Subcutaneous adipose tissue (tissue), 4 donors: ENCODE data around the gene YEATS2. TPM values are rescaled to one million over a fixed set of nuclear protein-coding genes. Genes with fewer than 3 reads are reported as not detected.

Experiments
- total RNA-seq, 4 donors: library from RNA; depleted of rRNA; stranded (reverse); fragments of >200 nt; gene quantifications; one replicate each; pipeline ENCODE4 v1.1.0, GENCODE V29; 2016
- TF ChIP-seq, protein P1 (sequence below): fragments of 450-650 bp; IDR thresholded peaks from one replicate; pipeline ENCODE4 v1.5.1; 2016; ENCODE audit warnings: low read depth, mild to moderate bottlenecking, control low read depth, antibody characterized with exemption, moderate library complexity

The YEATS2 gene
- 10 to 100 TPM; 15.5 to 31.3 (median 20.4) TPM for total RNA-seq

DNA sequence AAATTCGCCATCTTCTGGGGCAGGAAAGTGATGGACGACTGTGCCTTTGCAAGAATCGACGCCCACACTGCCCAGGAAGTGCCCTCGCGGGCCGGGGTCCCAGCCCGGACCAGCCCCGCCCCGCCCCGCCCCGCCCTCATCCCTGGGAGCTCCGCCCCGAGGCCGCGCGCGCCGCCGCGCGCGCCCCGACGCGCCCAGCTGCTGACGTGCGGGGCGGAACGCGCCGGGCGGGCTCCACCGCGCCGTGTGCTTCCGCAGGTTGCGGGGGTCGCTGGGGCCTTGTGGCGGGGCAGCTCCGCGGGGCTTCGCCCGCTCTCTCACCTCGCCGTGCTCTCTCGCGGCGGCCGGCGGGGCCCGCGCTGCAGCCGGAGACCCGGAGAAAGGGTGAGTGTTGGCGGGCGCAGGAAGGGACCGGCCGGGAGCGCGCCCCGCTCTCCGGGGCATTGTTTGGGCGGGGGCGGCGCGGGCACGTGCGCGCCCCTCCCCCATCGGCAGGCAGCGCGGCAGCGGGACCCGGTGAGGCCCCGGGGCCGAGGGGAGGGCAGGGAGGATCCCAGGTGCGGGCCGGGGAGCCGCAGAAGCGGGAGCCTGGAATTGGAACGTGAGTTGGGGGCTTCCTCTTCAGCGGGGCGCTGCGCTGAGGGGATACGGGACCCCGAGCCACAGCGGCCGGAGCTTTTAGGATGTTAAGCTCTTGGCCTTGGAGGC is at the start of gene YEATS2:
Gene YEATS2 (plus strand): TSS at position 188 of the 708 bp plus-strand sequence. CDS start 17,366 bp downstream, outside the sequence.
- TF ChIP-seq, protein P1, sequence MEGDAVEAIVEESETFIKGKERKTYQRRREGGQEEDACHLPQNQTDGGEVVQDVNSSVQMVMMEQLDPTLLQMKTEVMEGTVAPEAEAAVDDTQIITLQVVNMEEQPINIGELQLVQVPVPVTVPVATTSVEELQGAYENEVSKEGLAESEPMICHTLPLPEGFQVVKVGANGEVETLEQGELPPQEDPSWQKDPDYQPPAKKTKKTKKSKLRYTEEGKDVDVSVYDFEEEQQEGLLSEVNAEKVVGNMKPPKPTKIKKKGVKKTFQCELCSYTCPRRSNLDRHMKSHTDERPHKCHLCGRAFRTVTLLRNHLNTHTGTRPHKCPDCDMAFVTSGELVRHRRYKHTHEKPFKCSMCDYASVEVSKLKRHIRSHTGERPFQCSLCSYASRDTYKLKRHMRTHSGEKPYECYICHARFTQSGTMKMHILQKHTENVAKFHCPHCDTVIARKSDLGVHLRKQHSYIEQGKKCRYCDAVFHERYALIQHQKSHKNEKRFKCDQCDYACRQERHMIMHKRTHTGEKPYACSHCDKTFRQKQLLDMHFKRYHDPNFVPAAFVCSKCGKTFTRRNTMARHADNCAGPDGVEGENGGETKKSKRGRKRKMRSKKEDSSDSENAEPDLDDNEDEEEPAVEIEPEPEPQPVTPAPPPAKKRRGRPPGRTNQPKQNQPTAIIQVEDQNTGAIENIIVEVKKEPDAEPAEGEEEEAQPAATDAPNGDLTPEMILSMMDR, result no peak

DNA sequence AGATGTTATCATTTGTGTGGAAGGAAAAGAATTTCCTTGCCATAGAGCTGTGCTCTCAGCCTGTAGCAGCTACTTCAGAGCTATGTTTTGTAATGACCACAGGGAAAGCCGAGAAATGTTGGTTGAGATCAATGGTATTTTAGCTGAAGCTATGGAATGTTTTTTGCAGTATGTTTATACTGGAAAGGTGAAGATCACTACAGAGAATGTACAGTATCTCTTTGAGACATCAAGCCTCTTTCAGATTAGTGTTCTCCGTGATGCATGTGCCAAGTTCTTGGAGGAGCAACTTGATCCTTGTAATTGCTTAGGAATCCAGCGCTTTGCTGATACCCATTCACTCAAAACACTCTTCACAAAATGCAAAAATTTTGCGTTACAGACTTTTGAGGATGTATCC is 47.0 kb upstream of the YEATS2 start:
- TF ChIP-seq, protein P1, result no peak

DNA sequence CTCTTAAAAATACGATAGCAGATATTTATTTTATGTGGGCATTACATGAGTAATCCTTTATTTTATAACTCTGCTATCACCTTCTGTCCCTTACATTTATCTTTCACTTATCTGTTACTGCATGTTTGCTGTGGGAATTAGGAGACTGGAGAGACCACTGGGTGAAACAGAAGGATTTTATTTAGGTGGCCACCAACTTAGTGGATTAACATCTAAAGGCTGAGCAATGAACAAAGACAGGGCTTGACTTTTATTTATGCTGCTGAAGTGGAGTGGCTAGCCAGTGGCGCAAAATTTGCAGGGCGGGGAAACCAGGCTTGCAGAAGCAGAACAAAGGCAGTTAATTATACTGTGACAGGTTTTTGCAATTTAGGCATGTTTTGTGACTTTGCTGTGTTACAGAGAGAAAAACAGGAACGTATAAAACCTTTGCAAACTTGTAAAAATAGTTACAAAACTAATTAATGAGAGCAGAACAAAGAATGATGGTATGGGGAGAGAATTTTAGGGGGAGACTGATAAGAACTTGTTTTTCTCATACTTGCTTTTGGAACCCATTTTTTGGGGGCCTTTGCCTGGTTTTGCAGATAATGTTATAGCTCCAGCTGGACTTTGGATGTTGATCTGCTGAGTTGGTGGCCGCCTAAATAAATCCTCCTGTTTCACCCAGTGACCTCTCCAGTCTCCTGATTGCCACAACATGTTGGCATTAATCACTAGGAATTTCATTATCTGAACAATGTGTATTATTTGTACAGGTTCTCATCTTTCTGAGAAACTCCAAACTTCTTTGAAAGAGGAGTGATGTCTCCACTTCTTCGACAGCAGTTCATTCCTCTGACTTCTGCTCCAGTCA is 44.2 kb upstream of the YEATS2 start:
- TF ChIP-seq, protein P1, result no peak

DNA sequence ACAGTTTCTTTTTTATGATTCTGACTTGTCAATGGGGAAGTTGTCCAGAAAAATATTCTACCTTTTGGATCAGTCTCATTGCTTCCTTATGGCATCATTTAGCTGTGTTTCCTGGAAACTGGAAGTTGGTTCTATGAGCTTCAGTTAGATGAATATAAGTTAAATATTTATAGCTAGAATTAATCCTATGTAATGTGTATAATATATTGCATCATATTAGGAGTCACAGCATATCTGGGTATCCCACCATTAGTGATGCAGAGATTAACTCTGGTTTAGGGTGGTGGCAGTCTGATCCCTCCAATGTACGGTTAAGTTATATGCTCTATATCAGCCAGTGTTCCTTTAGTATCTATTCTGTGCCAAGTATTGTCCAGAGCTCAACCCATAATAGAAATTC is 42.9 kb upstream of the YEATS2 start:
- TF ChIP-seq, protein P1, result no peak

DNA sequence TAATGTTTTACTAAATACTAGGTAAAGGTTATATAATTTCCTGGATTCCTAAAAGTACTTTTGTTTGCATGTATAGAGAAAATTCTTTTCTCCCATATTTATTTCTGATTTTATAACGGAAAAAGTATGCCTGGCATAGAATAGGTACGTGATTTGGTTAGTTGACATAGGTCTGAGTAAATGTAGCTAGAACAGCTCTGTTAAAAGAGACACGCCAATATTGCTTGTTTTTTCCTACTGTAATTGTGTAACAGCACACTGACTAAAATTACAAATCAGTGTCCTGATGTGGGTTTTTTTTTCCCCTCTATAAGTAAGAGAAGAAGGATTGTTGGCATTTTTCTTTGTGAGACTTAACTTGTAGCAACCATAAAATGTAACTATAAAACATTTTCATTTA is 35.5 kb upstream of the YEATS2 start:
- TF ChIP-seq, protein P1, result no peak

DNA sequence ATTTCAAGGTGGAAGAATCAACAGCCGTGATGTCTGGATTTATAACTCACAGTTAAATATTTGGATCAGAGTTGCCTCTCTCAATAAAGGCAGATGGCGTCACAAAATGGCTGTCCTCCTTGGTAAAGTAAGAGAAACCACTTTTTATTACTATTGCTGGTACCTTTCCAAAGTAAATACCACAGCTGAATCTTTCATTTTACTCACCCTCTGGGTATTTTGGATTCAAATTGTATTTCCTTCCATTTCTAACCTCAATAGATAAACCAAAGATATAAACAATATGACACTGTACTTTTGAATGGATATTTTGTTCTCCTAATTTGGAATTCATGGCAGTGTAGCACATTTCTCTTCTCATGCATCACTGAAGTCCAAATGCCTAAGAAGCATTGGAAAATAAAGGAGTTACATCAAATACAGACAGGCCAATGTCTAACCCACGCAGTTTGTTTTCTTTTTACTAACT is 32.6 kb upstream of the YEATS2 start:
- TF ChIP-seq, protein P1, result no peak

DNA sequence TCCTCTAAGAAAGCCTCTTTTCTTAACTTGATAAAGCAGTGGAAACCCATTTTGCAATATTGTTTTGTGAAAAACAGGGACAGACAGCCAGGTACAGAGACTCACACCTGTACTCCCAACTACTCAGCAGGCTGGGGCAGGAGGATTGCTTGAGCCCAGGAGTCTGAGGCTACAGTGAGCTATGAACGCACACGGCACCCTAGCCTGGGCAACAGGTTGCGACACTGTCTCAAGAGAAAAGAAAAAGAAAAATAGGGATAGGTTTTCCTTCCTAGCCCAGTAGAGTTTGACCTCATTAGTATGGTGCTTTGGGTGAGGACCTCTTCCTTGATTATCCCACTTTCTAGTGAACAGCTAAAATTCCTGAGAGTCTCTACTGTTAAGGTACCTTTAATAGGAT is 17.5 kb upstream of the YEATS2 start:
- TF ChIP-seq, protein P1, result no peak
